Measurements from ENCODE around the gene NISCH. TPM values are rescaled to one million over a fixed set of nuclear protein-coding genes. Genes with fewer than 3 reads are reported as not detected.

NISCH gene
- total RNA-seq, 3 donors from 2014 or later, result 67.7 to 119 (median 108) TPM

DNA sequence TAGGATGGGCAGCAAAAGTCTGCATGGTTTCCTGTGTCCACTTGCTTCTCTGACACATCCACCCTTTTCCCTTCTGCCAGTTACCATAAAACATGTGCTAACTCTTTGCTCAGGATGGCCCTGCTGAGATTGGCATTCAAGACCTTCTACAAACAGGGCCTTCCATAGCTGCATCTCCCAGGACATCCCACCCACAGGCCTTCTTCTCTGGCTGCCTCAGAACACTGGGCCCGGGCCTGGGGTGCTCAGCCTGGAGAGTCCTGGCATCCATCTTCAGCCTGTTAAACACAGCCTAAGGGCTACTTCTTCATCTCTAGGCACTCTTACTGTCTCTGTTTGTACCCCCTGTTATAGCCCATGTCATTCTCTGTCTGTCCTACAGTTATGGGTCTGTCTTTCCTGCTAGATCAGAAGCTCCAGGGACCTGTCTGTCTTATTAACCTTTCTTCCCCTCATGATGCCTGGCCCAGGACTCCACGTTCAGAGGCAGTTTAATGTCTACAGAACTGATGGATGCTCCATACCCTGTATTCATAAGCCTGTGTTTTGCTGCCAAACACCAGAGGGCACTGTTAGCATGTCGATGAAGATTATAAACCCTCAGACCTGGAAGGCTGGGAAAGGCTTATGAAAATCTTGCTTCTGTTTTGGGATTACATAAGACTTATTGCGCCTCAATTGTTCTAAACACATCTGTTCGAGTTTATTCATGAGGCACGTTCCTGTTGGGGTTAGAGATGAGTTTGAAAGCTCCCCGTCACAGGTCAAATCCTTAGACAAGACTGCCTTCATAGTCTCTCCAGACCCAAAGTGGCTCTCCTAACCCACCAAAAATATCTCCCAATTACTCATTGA is 27.0 kb upstream of the NISCH start:
- peak; percentile 56 to 67 for DNase-seq (ENCODE audit: low spot score in 2 of 2)
- TF ChIP-seq POLR2AphosphoS5 (IDR thresholded peaks at IDR 0.05) (peak in 1 of 3 donors; percentile 32), POLR2A (IDR thresholded peaks at IDR 0.05) (no peak)
- TF ChIP-seq, protein P1, sequence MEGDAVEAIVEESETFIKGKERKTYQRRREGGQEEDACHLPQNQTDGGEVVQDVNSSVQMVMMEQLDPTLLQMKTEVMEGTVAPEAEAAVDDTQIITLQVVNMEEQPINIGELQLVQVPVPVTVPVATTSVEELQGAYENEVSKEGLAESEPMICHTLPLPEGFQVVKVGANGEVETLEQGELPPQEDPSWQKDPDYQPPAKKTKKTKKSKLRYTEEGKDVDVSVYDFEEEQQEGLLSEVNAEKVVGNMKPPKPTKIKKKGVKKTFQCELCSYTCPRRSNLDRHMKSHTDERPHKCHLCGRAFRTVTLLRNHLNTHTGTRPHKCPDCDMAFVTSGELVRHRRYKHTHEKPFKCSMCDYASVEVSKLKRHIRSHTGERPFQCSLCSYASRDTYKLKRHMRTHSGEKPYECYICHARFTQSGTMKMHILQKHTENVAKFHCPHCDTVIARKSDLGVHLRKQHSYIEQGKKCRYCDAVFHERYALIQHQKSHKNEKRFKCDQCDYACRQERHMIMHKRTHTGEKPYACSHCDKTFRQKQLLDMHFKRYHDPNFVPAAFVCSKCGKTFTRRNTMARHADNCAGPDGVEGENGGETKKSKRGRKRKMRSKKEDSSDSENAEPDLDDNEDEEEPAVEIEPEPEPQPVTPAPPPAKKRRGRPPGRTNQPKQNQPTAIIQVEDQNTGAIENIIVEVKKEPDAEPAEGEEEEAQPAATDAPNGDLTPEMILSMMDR (IDR thresholded peaks at IDR 0.05), result peak; percentile 56 to 83 (median 58)
- peaks cover 1 to 12% of the 10 kb centered on the region in 2 donors for H3K4me1 ChIP-seq
- H3K27me3 ChIP-seq, result no peaks in the 10 kb centered on the region
- peak overlapping the region in 1 of 2 donors; percentile 68 for H3K27ac ChIP-seq
- intact Hi-C loops (cut with DNase I; ENCODE audit: low total_unique reads), result no loop called here
- H3K36me3 ChIP-seq, result no peaks in the 10 kb centered on the region
- no peak overlapping the region for H3K4me3 ChIP-seq
- no peaks in the 10 kb centered on the region for H3K9me3 ChIP-seq

DNA sequence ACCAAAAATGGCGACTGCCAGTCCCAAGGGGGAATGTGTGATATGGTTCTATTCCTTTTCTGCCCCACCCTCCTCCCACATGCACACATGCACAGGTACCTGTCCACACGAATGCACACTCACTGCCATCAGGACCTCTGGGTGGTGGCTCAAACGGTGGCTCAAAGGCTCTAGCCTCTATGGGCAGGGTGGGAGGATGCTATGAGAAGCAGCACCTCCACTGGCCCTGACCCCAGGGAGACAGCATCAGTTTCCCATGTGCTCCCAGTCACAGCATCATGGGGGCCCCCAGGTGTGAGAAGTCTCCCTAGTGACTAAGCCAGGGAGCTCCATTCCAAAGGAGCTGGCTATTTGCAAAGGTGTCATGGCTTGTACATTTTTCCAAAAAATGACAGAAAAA is 26.4 kb upstream of the NISCH start:
- Histone ChIP-seq H3K9me3 (no peaks in the 10 kb centered on the region), H3K36me3 (no peaks in the 10 kb centered on the region), H3K27me3 (no peaks in the 10 kb centered on the region), H3K27ac (peak overlapping the region in 1 of 2 donors; percentile 68), H3K4me3 (no peak overlapping the region), H3K4me1 (peaks cover 8 to 17% of the 10 kb centered on the region in 2 donors)
- TF ChIP-seq POLR2AphosphoS5 (IDR thresholded peaks at IDR 0.05) (no peak), POLR2A (IDR thresholded peaks at IDR 0.05) (no peak)
- TF ChIP-seq, protein P1 (IDR thresholded peaks at IDR 0.05), result no peak
- intact Hi-C loops (cut with DNase I; ENCODE audit: low total_unique reads), result no loop called here
- no peak for DNase-seq (ENCODE audit: low spot score in 2 of 2)

DNA sequence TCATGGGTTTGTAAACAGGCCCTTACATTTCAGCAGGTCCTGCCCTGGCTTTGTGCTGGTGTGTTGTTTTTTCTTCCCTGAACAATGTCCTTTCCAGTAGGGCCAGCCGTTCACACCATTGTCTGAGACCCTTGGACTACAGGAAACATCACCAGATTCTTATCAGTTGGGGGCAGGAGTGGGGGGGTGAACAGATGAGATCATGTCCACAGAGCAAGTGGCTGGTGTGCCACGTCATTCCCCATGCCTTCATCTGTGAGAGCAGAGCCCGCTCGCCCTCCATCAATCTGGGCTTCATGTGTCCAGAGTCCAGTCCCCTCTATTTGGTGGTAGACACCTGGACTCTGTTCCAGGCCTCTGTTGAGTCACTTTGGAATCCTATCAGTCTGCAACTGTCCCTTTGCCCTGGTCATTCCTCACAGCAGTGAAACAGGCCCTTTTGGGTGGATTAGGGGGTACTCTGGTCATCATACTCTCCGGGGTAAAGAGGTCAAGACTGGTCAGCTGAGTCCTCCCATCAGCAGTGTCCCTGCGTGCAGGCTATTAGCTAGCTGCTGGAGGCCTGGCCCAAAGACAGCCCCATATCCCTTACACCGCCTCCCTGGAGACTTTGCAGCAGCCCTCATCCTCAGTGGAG is 25.5 kb upstream of the NISCH start:
- Histone ChIP-seq H3K9me3 (no peaks in the 10 kb centered on the region), H3K4me1 (peaks cover 9 to 17% of the 10 kb centered on the region in 2 donors), H3K27me3 (no peaks in the 10 kb centered on the region), H3K4me3 (no peak overlapping the region), H3K27ac (peak overlapping the region in 1 of 2 donors; percentile 68), H3K36me3 (no peaks in the 10 kb centered on the region)
- intact Hi-C loops (cut with DNase I; ENCODE audit: low total_unique reads), result no loop called here
- TF ChIP-seq, protein P1 (IDR thresholded peaks at IDR 0.05), result no peak
- no peak for TF ChIP-seq POLR2AphosphoS5 (IDR thresholded peaks at IDR 0.05)
- no peak for TF ChIP-seq POLR2A (IDR thresholded peaks at IDR 0.05)
- DNase-seq (ENCODE audit: low spot score in 2 of 2), result peak in 1 of 2 donors; percentile 38

DNA sequence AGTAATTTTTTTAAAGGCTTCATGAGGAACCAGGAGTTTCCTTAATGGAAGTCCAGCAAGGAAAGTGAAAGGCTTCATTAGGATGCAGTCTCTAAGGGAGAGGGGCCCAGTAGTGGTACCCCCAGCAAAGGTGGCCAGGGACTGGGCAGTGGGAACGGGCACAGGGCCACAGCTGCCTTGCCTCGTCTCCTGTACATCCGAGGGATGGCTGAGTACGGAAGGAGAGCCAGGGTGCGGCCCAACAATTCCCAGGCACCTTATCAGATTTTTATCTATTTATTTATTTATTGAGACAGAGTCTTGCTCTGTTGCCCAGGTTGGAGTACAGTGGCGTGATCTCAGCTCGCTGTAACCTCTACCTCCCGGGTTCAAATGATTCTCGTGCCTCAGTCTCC is 25.0 kb upstream of the NISCH start:
- H3K9me3 ChIP-seq, result no peaks in the 10 kb centered on the region
- intact Hi-C loops (cut with DNase I; ENCODE audit: low total_unique reads), result no loop called here

More for the DNA sequence above, 25.0 kb upstream of the NISCH start:
- no peaks in the 10 kb centered on the region for H3K27me3 ChIP-seq
- no peak overlapping the region for H3K4me3 ChIP-seq
- no peak for TF ChIP-seq POLR2A (IDR thresholded peaks at IDR 0.05)
- TF ChIP-seq, protein P1 (IDR thresholded peaks at IDR 0.05), result no peak
- peaks cover 9 to 17% of the 10 kb centered on the region in 2 donors for H3K4me1 ChIP-seq
- peak overlapping the region in 1 of 2 donors; percentile 68 for H3K27ac ChIP-seq
- peak in 1 of 2 donors; percentile 43 for DNase-seq (ENCODE audit: low spot score in 2 of 2)
- no peaks in the 10 kb centered on the region for H3K36me3 ChIP-seq

Measured in breast epithelium (tissue), 4 donors.